Adrenal gland (tissue), 12 donors: ENCODE data around the gene CHD2. TPM values are rescaled to one million over a fixed set of nuclear protein-coding genes. Genes with fewer than 3 reads are reported as not detected.

Source experiments
- DNase-seq, 7 donors: peaks; one replicate each; pipeline ENCODE4 v3.0.0-alpha.2; 2019 to 2020
- H3K27ac ChIP-seq, 5 donors: fragments of 200-600 bp; sonication (generic) in 4 of 5; 1 replicate in 3 of 5; 2 replicates in 2 of 5; pipeline versions ENCODE4 v1.5.1 to v1.8.0; 2016 to 2020; ENCODE audit warnings: mild to moderate bottlenecking in 1 of 5
- H3K27me3 ChIP-seq: fragments of 200-600 bp; 2 replicates; pipeline ENCODE4 v1.8.0; 2021
- H3K36me3 ChIP-seq, 2 donors: fragments of 200-600 bp; replicated peaks in 1 of 2; 1 replicate in 1 of 2; 2 replicates in 1 of 2; pipeline versions ENCODE4 v1.5.1 to v1.8.0; 2018 to 2022
- H3K4me1 ChIP-seq, 2 donors: fragments of 200-600 bp; replicated peaks in 1 of 2; 1 replicate in 1 of 2; 2 replicates in 1 of 2; pipeline versions ENCODE4 v1.5.1 to v1.8.0; 2018 to 2021
- H3K4me3 ChIP-seq, 4 donors: fragments of 200-600 bp; sonication (generic) in 3 of 4; one replicate each; pipeline ENCODE4 v1.5.1; 2016 to 2018
- H3K9me3 ChIP-seq, 3 donors: fragments of 200-600 bp; sonication (generic) in 1 of 3; replicated peaks in 1 of 3; 1 replicate in 2 of 3; 2 replicates in 1 of 3; pipeline versions ENCODE4 v1.5.1 to v1.8.0; 2016 to 2021
- CTCF ChIP-seq, 6 experiments: fragments of 450-650 bp in 4 of 6; fragments of 200-600 bp in 2 of 6; sonication (generic) in 1 of 6; IDR thresholded peaks; 1 replicate in 5 of 6; 2 replicates in 1 of 6; pipeline versions ENCODE4 v1.5.1 to v1.8.0; 2016 to 2021; ENCODE audit warnings: antibody characterized with exemption in 6 of 6, mild to moderate bottlenecking in 2 of 6, moderate library complexity in 1 of 6
- POLR2A ChIP-seq, 2 donors: fragments of 450-650 bp; IDR thresholded peaks; one replicate each; pipeline ENCODE4 v1.6.1; 2017; ENCODE audit warnings: antibody characterized with exemption in 2 of 2, mild to moderate bottlenecking in 2 of 2, moderate library complexity in 1 of 2
- WGBS, 4 donors: extraction: QIAGEN DNeasy Blood & Tissue Kit in 2 of 4; methylation state at CpG; one replicate each; pipeline versions ENCODE4 v1.1.5 to v1.1.7; 2013 to 2017; 5-methylcytosine and 5-hydroxymethylcytosine counted together
- intact Hi-C, 2 donors: fragments of 100-400 bp; cut with DNase I; formaldehyde crosslinking; loops; one replicate each; pipeline versions ENCODE4 v1.14.1 to v1.15.0; 2022 to 2023
- polyA plus RNA-seq, 3 donors: library from polyadenylated mRNA; stranded (reverse); fragments of 200-250 nt in 2 of 3; fragments of 350-450 nt in 1 of 3; fragmentation: Illumina TruSeq in 1 of 3; extraction: RNeasy Lipid Tissue Mini Kit (QIAGEN cat#74804) in 1 of 3; gene quantifications; one replicate each; pipeline ENCODE4 v1.2.3, GENCODE V29; 2013 to 2014
- total RNA-seq, 9 donors: library from RNA; depleted of rRNA in 4 of 9; stranded (reverse); fragments of >200 nt in 4 of 9; fragments of 120-200 nt in 1 of 9; fragmentation: NEBNext Ultra II Directional in 1 of 9; extraction: Animal tissue kit (Norgen Biotek cat#: 25700) in 1 of 9; gene quantifications; one replicate each; pipeline versions ENCODE4 v1.1.0 to v1.2.4, GENCODE V29; 2013 to 2023
- donor health status: healthy with polysubstance abuse.
- donor health status: Bipolar disorder and iron deficiency.
- donor health status: DM: yes; HTN: yes; CAD: no.
- donor health status: DM: no; HTN: no; CAD: no.
- donor health status: DM: no; HTN: no; CAD: no.
- donor health status: DM: yes; HTN: yes; CAD: no.

The CHD2 gene
- total and polyA plus RNA-seq, 12 donors, result 40.1 to 115 (median 70.9) TPM

DNA sequence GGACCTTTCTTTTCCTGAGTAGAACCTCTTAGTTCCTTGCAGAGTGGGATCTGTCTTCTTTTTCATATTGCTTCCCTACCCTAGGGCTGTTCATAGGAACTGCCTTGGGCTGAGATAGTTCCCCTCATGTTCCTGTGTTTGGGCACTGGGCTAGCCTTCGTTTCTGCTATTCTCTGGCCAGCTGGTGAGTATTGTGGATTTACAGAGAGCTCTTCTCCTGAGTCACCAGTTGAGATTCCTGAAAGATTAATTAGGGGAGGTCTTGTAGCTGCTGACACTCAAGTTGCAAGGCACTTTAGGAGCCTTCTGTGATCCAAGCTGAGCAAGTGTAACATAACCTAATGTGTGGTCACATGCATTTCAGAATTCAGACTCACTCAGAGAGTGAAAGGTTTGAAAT lies 30.7 kb downstream of the CHD2 start:
- DNase-seq, result no peak
- peaks cover 8 to 19% of the 10 kb centered on the region in 2 donors for H3K4me1 ChIP-seq
- peak overlapping the region in 3 of 5 donors; percentile 10 to 40 (median 16) for H3K27ac ChIP-seq
- no peak overlapping the region for H3K4me3 ChIP-seq
- no peaks in the 10 kb centered on the region for H3K9me3 ChIP-seq
- peaks cover 0 to 93% of the 10 kb centered on the region in 2 donors for H3K36me3 ChIP-seq
- no peak for TF ChIP-seq POLR2A (IDR thresholded peaks at IDR 0.05)
- no peak for TF ChIP-seq CTCF (IDR thresholded peaks at IDR 0.05)
- intact Hi-C loops, result no loop called here
- H3K27me3 ChIP-seq, result no peaks in the 10 kb centered on the region
- WGBS, 4 donors, result 0 to 33% (median 27%) methylated on average over 1 of the region's 1 CpG

GRCh38 chr15:92932946-92933649 lies 33.0 kb downstream of the CHD2 start:
- DNase-seq, result no peak
- intact Hi-C loops, result no loop called here
- peaks cover 8 to 19% of the 10 kb centered on the region in 2 donors for H3K4me1 ChIP-seq
- no peaks in the 10 kb centered on the region for H3K27me3 ChIP-seq
- TF ChIP-seq POLR2A (IDR thresholded peaks at IDR 0.05), result no peak
- WGBS, 4 donors, result 79 to 93% (median 88%) methylated on average over 8 of the region's 8 CpGs
- no peaks in the 10 kb centered on the region for H3K9me3 ChIP-seq
- no peak overlapping the region for H3K27ac ChIP-seq
- H3K4me3 ChIP-seq, result no peak overlapping the region
- peaks cover 0 to 87% of the 10 kb centered on the region in 2 donors for H3K36me3 ChIP-seq

DNA sequence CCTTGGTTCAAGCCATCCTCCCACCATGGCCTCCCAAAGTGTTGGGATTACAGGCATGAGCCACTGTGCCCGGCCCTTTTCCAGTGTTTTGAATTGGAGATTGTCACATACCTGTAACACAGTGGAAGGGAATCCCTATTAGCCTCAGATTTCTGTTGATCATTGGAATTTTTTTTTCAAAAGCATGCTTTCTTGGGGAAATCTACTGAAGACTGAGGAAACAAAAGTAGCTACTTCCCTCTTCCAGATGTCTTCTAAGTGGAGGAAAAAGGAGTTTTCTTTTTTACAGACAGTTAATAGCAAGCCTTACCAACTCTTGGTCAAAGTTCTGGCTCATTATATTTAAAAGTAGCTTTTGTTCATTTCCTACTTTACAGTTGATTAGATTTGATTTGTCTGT lies 33.7 kb downstream of the CHD2 start:
- TF ChIP-seq POLR2A (IDR thresholded peaks at IDR 0.05) (no peak), CTCF (IDR thresholded peaks at IDR 0.05) (no peak)
- Histone ChIP-seq H3K4me3 (no peak overlapping the region), H3K27ac (no peak overlapping the region), H3K9me3 (no peaks in the 10 kb centered on the region), H3K36me3 (peaks cover 0 to 87% of the 10 kb centered on the region in 2 donors), H3K4me1 (peaks cover 8 to 19% of the 10 kb centered on the region in 2 donors), H3K27me3 (no peaks in the 10 kb centered on the region)
- intact Hi-C loops, result no loop called here
- 80 to 100% (median 96%) methylated on average over 1 of the region's 1 CpG for WGBS, 4 donors
- no peak for DNase-seq

GRCh38 chr15:92934716-92935115 lies 34.6 kb downstream of the CHD2 start:
- no peaks in the 10 kb centered on the region for H3K9me3 ChIP-seq
- no peak for DNase-seq
- H3K27me3 ChIP-seq, result no peaks in the 10 kb centered on the region
- H3K27ac ChIP-seq, result no peak overlapping the region
- no peak for TF ChIP-seq CTCF (IDR thresholded peaks at IDR 0.05)
- no peak for TF ChIP-seq POLR2A (IDR thresholded peaks at IDR 0.05)
- H3K4me3 ChIP-seq, result no peak overlapping the region
- peaks cover 8 to 18% of the 10 kb centered on the region in 2 donors for H3K4me1 ChIP-seq
- H3K36me3 ChIP-seq, result peaks cover 0 to 87% of the 10 kb centered on the region in 2 donors
- WGBS, 4 donors, result 86 to 89% (median 88%) methylated on average over 6 of the region's 6 CpGs
- intact Hi-C loops, result loop anchor here in 1 of 2 donors (5.0 kb wide), 1 partner anchor 48 kb away; no protein-coding TSS in a partner anchor

DNA sequence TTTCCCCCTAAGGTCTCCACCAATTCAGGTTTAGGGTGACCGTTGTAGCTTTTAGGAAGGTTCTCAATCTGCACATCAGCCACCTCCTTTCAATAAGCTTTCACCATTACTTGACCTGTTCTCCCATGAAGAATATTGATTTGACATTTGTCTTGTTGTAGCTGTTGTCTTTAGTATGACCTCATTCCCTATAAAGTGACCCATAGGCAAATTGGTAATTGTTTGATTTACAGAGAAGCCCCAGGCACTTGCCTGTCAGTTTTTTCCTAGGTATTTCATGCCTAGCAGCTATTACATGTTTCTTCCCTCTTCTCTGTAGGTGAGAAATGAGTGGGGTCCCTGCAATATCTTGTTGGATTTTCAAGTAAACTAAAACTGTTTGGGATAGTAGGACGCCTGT lies 36.0 kb downstream of the CHD2 start:
- 95 to 100% (median 100%) methylated on average over 2 of the region's 2 CpGs for WGBS, 4 donors
- DNase-seq, result no peak
- Histone ChIP-seq H3K27me3 (no peaks in the 10 kb centered on the region), H3K9me3 (no peaks in the 10 kb centered on the region), H3K27ac (no peak overlapping the region), H3K36me3 (peaks cover 0 to 84% of the 10 kb centered on the region in 2 donors), H3K4me1 (peaks cover 0 to 7% of the 10 kb centered on the region in 2 donors), H3K4me3 (no peak overlapping the region)
- intact Hi-C loops, result loop anchor here in 1 of 2 donors (5.0 kb wide), 1 partner anchor 46 kb away; no protein-coding TSS in a partner anchor
- no peak for TF ChIP-seq POLR2A (IDR thresholded peaks at IDR 0.05)
- no peak for TF ChIP-seq CTCF (IDR thresholded peaks at IDR 0.05)
